Raji (cell line): ENCODE data around the gene PROZ.

Experiments used
- POLR2A ChIP-seq: IDR thresholded peaks from 2 replicates; pipeline ENCODE4 v1.6.1; 2011; ENCODE audit warnings: low read depth, low read length, control low read depth; ENCODE audit not compliant: insufficient read depth

Gene PROZ

GRCh38 chr13:113126265-113127150 is 31.9 kb upstream of the PROZ start:
- TF ChIP-seq POLR2A = no peak

GRCh38 chr13:113129480-113129879 is 29.0 kb upstream of the PROZ start:
- TF ChIP-seq POLR2A = no peak

- TF ChIP-seq POLR2A = no peak
Measured at GRCh38 chr13:113129921-113130750, 28.3 kb upstream of the PROZ start.

GRCh38 chr13:113135281-113135760 is 23.1 kb upstream of the PROZ start:
- no peak for TF ChIP-seq POLR2A

- no peak for TF ChIP-seq POLR2A
Measured at GRCh38 chr13:113137691-113138298, 20.7 kb upstream of the PROZ start.

GRCh38 chr13:113138792-113139551 is 19.5 kb upstream of the PROZ start:
- TF ChIP-seq POLR2A = no peak

GRCh38 chr13:113139577-113139976 is 18.9 kb upstream of the PROZ start:
- TF ChIP-seq POLR2A = no peak

- TF ChIP-seq POLR2A = no peak
Measured at GRCh38 chr13:113140677-113141600, 17.5 kb upstream of the PROZ start.

GRCh38 chr13:113141601-113141970 is 16.9 kb upstream of the PROZ start:
- no peak for TF ChIP-seq POLR2A

- TF ChIP-seq POLR2A = no peak
Measured at GRCh38 chr13:113142876-113143275, 15.6 kb upstream of the PROZ start.

- TF ChIP-seq POLR2A = no peak
Measured at GRCh38 chr13:113143466-113144254, 14.8 kb upstream of the PROZ start.

GRCh38 chr13:113144255-113144629 is 14.2 kb upstream of the PROZ start:
- no peak for TF ChIP-seq POLR2A

- TF ChIP-seq POLR2A = no peak
Measured at GRCh38 chr13:113145496-113145895, 13.0 kb upstream of the PROZ start.
